HepG2 (cell line): Measurements from ENCODE around the gene PCDHGB3. TPM values are rescaled to one million over a fixed set of nuclear protein-coding genes. Genes with fewer than 3 reads are reported as not detected.
"Not testable (repeated sequence)": the region's sequence is repeated elsewhere in the genome, so short reads cannot be mapped to it uniquely, and the experiment has no call there.

Experiments
- ATAC-seq: fragments of 200-7000 bp; cut with Tn5 transposase; 3 replicates; pipeline ENCODE4 v1.9.1; 2020; ENCODE audit warnings: mild to moderate bottlenecking, moderate library complexity
- BruUV-seq: library from RNA; stranded (reverse); fragments of 400-500 nt; replicated peaks from 2 replicates; lab custom pipeline; 2021; lab: Mats Ljungman, UMichigan
- CTCF ChIA-PET: fragments of 300-600 bp; formaldehyde crosslinking; extraction: SDS; loops from one replicate; lab custom pipeline; 2021; ENCODE audit warnings: low total read pairs, inconsistent platforms, low intra/inter-chr PET ratio; lab: Yijun Ruan, JAX
- POLR2A ChIA-PET: fragments of 350-600 bp; sonication (Branson Sonifier 250); formaldehyde crosslinking; loops from one replicate; lab custom pipeline; 2020; ENCODE audit warnings: antibody characterized with exemption, inconsistent platforms; lab: Yijun Ruan, JAX
- DNase-seq: peaks from one replicate; pipeline ENCODE4 v3.0.0-alpha.2; 2015; ENCODE audit warnings: low spot score
- FAIRE-seq: peaks from 3 replicates; lab custom pipeline; 2011; peaks lifted over from hg19 to GRCh38; lab: Jason Lieb, UNC
- H2AFZ ChIP-seq: one replicate; pipeline ENCODE4 v1.6.1; 2011; ENCODE audit warnings: low read length, inconsistent platforms
- H3K27ac ChIP-seq: fragments of 300-600 bp; 3 replicates; pipeline ENCODE4 v1.8.0; 2011; ENCODE audit warnings: mixed run types, mild to moderate bottlenecking, mixed read lengths, low read length, inconsistent platforms; ENCODE audit not compliant: insufficient read depth; ENCODE audit errors: extremely low read length
- H3K27me3 ChIP-seq, 2 experiments: fragments of 200-600 bp in 1 of 2; 2 replicates in 1 of 2; 3 replicates in 1 of 2; pipeline versions ENCODE4 v1.6.0 to v1.8.0; 2011; ENCODE audit warnings: low read length in 2 of 2, mild to moderate bottlenecking in 2 of 2, moderate library complexity in 2 of 2, inconsistent platforms in 1 of 2; ENCODE audit not compliant: insufficient read depth in 2 of 2, control insufficient read depth in 1 of 2
- H3K36me3 ChIP-seq, 2 experiments: fragments of 200-600 bp in 1 of 2; replicated peaks in 1 of 2; 2 replicates in 1 of 2; 3 replicates in 1 of 2; pipeline versions ENCODE4 v1.5.1 to v1.8.0; 2011; ENCODE audit warnings: low read length in 2 of 2, inconsistent platforms in 1 of 2; ENCODE audit not compliant: insufficient read depth in 2 of 2, control insufficient read depth in 1 of 2
- H3K4me1 ChIP-seq: 2 replicates; pipeline ENCODE4 v1.5.1; 2012; ENCODE audit warnings: low read length, inconsistent platforms; ENCODE audit not compliant: insufficient read depth
- H3K4me2 ChIP-seq: 2 replicates; pipeline ENCODE4 v1.6.0; 2011; ENCODE audit warnings: low read depth, low read length, inconsistent platforms
- H3K4me3 ChIP-seq, 3 experiments: fragments of 200-600 bp in 1 of 3; sonication (generic), shearing (Covaris generic) in 1 of 3; replicated peaks in 1 of 3; 2 replicates each; pipeline ENCODE4 v1.5.1; 2011 to 2016; ENCODE audit warnings: low read length in 3 of 3, inconsistent platforms in 2 of 3, low read depth in 2 of 3, mild to moderate bottlenecking in 2 of 3, control low read depth in 1 of 3, mixed read lengths in 1 of 3; ENCODE audit not compliant: insufficient read depth in 1 of 3
- H3K79me2 ChIP-seq: one replicate; pipeline ENCODE4 v1.6.1; 2011; ENCODE audit warnings: low read length, inconsistent platforms; ENCODE audit not compliant: insufficient read depth
- H3K9ac ChIP-seq: 2 replicates; pipeline ENCODE4 v1.6.0; 2011; ENCODE audit warnings: mild to moderate bottlenecking, low read depth, low read length, inconsistent platforms; ENCODE audit not compliant: insufficient read depth
- H3K9me3 ChIP-seq: 2 replicates; pipeline ENCODE4 v1.5.1; 2012; ENCODE audit warnings: mild to moderate bottlenecking, low read length
- H4K20me1 ChIP-seq: 2 replicates; pipeline ENCODE4 v1.6.0; 2011; ENCODE audit warnings: inconsistent platforms, mild to moderate bottlenecking, low read length, moderate library complexity; ENCODE audit not compliant: insufficient read depth
- CTCF ChIP-seq: sonication (generic); formaldehyde crosslinking; IDR thresholded peaks from 2 replicates; pipeline ENCODE4 v1.5.0; 2020; ENCODE audit warnings: mild to moderate bottlenecking, missing genetic modification reagents, moderate library complexity
- KDM2A ChIP-seq: sonication (generic); formaldehyde crosslinking; IDR thresholded peaks from 2 replicates; pipeline ENCODE4 v1.4.0; 2020; ENCODE audit warnings: low read depth, missing genetic modification reagents, borderline replicate concordance
- PHF8 ChIP-seq: sonication (generic); formaldehyde crosslinking; IDR thresholded peaks from 2 replicates; pipeline ENCODE4 v1.5.0; 2020; ENCODE audit warnings: missing genetic modification reagents
- RAD21 ChIP-seq: fragments of 450-650 bp; formaldehyde crosslinking; IDR thresholded peaks from 2 replicates; pipeline ENCODE4 v1.5.0; 2020; ENCODE audit warnings: mild to moderate bottlenecking
- STAG1 ChIP-seq: sonication (generic); formaldehyde crosslinking; IDR thresholded peaks from 2 replicates; pipeline ENCODE4 v1.4.0; 2020; ENCODE audit warnings: missing genetic modification reagents
- ZNF687 ChIP-seq: sonication (generic); formaldehyde crosslinking; IDR thresholded peaks from 2 replicates; pipeline ENCODE4 v1.5.1; 2020; ENCODE audit warnings: mild to moderate bottlenecking, missing genetic modification reagents, moderate library complexity
- ZNF800 ChIP-seq: sonication (generic); formaldehyde crosslinking; IDR thresholded peaks from 2 replicates; pipeline ENCODE4 v1.4.0; 2020; ENCODE audit warnings: missing genetic modification reagents
- WGBS: methylation state at CpG from one replicate; pipeline ENCODE4 v1.1.6; 2017; ENCODE audit warnings: low lambda C conversion rate; 5-methylcytosine and 5-hydroxymethylcytosine counted together
- in situ Hi-C: cut with HindIII; loops from 2 replicates; pipeline ENCODE4 v1.10.0; 2017; ENCODE audit warnings: low pct_unique_long_range_greater_than_20kb; ENCODE audit not compliant: extremely low pct_ligation_motif_present
- intact Hi-C: fragments of 100-400 bp; cut with micrococcal nuclease; formaldehyde crosslinking; loops from one replicate; pipeline ENCODE4 v1.10.0; 2022; ENCODE audit not compliant: unreplicated experiment
- polyA plus RNA-seq, 8 experiments: library from polyadenylated mRNA; depleted of rRNA in 3 of 8; stranded (reverse) in 7 of 8; unstranded in 1 of 8; fragments of >200 nt; fragmentation: Illumina TruSeq in 4 of 8; extraction: Trizol in 4 of 8; gene quantifications; 2 replicates each; pipeline versions ENCODE4 v1.2.1 to v1.2.3, GENCODE V29; 2011 to 2016; ENCODE audit warnings: low read depth in 4 of 8, missing spikeins in 1 of 8, mixed read lengths in 1 of 8; ENCODE audit not compliant: insufficient read depth in 1 of 8
- total RNA-seq, 5 experiments: library from RNA; depleted of rRNA; stranded (reverse); fragments of >200 nt; fragmentation: Illumina TruSeq; extraction: Trizol; gene quantifications; 2 replicates each; pipeline ENCODE4 v1.2.3, GENCODE V29; 2016; ENCODE audit warnings: low read depth in 1 of 5

Gene PCDHGB3
- total and polyA plus RNA-seq, 2 of the 13 experiments (the other 11 are each of a cell fraction or from before 2014, with no cell fraction given): 0.40 to 0.44 TPM

- POLR2A ChIA-PET: interaction anchor here (1.2 kb wide), 1 partner anchor 67 kb away, joined by 3 read pairs; the partner anchor contains the start of gene TAF7
- BruUV-seq: TSS peak; percentile 47
- H3K27ac ChIP-seq: not testable (repeated sequence)
- TF ChIP-seq RAD21 (CRISPR knock-in tag) (peak; percentile 59), STAG1 (peak; percentile 64), CTCF (CRISPR knock-in tag) (peak; percentile 66), ZNF800 (CRISPR knock-in tag) (peak; percentile 46; the same call in 1 of the 2 replicates), KDM2A (CRISPR knock-in tag) (peak; percentile 31; the same call in 1 of the 2 replicates), ZNF687 (CRISPR knock-in tag) (peak; percentile 3; the same call in 1 of the 2 replicates), PHF8 (CRISPR knock-in tag) (0 out of 2 replicates have a peak, but pooled peaks have one; percentile 19)
- TF ChIP-seq, all 625 proteins: peak for 7; not testable (repeated sequence) for 618
- H3K9ac ChIP-seq, in situ Hi-C loops, intact Hi-C loops, H3K27me3 ChIP-seq, H3K79me2 ChIP-seq, H3K4me1 ChIP-seq, H4K20me1 ChIP-seq, H3K36me3 ChIP-seq, H2AFZ ChIP-seq: not testable (repeated sequence)
- H3K4me2 ChIP-seq: peak within 1 kb of the TSS; percentile 51
- CTCF ChIA-PET: interaction anchor here (0.6 to 1.5 kb wide), 3 partner anchors 137 to 177 kb away, joined by 3 to 8 read pairs (median 3); no protein-coding TSS in a partner anchor
- ATAC-seq (peak; percentile 96), FAIRE-seq (peak; percentile 44), DNase-seq (peak; percentile 16)
- 46% methylated on average over 18 of the region's 40 CpGs for WGBS
- peaks cover 18% of the 10 kb centered on the region for H3K9me3 ChIP-seq
- peak within 1 kb of the TSS in 2 of 3 experiments; percentile 39 to 50; a peak in 4 of 6 replicates for H3K4me3 ChIP-seq
These were observed 17.7 kb downstream of the PCDHGB3 start, which contains the start of gene PCDHGB4 for GRCh38 chr5:141387557-141388311. PCDHGB4 (plus strand) TSS chr5:141387698; CDS start chr5:141387885, 187 bp downstream.
